ENCODE measurements around the gene ALG1L2.
"Not testable (repeated sequence)": the region's sequence is repeated elsewhere in the genome, so short reads cannot be mapped to it uniquely, and the experiment has no call there.

ALG1L2 gene

DNA sequence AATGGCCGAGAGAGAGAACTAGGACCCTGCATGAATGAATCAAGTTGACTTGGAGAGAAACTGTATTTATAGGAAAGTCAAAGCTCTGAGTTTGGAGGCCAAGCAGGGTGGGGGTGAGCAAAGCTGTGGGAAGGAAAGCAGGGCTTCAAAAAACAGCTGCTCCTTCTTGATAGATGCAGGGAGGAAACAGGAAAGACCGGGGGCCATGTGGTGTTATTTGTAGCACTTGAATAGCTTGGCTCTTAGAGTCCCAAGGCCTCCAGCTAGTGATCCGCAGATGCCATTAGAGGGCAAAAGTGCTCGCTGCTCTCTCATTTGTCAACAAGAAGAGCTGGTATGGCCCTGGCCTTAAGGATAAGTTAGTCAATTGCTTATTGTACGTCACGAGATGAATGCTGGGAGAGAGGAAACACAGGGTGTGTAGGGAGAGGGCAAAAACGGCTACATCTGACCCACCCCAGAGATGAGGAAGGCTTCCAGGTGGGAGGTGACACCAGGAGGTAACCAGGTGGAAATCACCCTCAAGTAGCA lies at the start of gene ALG1L2:
TSS of gene ALG1L2 (plus strand) at position 481 of the 531 bp plus-strand sequence. CDS start 186 bp downstream, outside the sequence.
- TF ChIP-seq, protein P1, sequence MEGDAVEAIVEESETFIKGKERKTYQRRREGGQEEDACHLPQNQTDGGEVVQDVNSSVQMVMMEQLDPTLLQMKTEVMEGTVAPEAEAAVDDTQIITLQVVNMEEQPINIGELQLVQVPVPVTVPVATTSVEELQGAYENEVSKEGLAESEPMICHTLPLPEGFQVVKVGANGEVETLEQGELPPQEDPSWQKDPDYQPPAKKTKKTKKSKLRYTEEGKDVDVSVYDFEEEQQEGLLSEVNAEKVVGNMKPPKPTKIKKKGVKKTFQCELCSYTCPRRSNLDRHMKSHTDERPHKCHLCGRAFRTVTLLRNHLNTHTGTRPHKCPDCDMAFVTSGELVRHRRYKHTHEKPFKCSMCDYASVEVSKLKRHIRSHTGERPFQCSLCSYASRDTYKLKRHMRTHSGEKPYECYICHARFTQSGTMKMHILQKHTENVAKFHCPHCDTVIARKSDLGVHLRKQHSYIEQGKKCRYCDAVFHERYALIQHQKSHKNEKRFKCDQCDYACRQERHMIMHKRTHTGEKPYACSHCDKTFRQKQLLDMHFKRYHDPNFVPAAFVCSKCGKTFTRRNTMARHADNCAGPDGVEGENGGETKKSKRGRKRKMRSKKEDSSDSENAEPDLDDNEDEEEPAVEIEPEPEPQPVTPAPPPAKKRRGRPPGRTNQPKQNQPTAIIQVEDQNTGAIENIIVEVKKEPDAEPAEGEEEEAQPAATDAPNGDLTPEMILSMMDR (conservative IDR thresholded peaks at IDR 0.05; ENCODE audit: low read depth, low read length) = no peak

DNA sequence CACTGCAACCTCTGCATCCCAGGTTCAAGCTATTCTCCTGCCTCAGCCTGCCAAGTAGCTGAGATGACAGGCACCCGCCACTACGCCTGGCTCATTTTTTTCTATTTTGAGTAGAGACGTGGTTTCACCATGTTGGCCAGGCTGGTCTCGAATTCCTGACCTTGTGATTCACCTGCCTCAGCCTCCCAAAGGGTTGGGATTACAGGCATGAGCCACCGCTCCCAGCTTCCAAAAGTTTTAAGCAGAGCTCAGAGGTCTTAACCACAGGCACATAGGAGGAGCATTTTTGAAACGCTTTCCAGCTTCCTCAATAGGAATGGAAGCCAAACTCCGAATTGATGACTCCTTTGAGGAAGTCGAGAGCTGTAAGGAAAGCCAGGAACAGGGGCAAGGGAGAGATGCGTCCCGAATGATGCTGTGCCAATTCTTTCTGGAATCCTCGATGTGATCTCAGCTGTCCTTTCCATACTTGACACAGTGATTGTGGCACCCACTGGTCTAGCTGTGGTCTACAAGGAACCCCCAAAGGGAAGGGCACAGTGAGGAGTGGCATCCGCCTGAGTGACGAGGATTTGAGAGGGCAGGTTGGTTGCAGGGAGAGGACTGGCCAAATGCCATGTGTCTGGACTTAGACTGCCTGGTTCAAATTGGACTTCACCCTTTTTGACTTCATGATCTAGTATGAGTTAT lies 44.4 kb upstream of the ALG1L2 start:
- DNase-seq (ENCODE audit: low read depth); H3K4me3 ChIP-seq (ENCODE audit: low read length): not testable (repeated sequence)

More for the DNA sequence above, at the start of gene ALG1L2:
- no peak within 1 kb of the TSS for H3K4me3 ChIP-seq (ENCODE audit: low read length)
- no peak for DNase-seq (ENCODE audit: low read depth)

DNA sequence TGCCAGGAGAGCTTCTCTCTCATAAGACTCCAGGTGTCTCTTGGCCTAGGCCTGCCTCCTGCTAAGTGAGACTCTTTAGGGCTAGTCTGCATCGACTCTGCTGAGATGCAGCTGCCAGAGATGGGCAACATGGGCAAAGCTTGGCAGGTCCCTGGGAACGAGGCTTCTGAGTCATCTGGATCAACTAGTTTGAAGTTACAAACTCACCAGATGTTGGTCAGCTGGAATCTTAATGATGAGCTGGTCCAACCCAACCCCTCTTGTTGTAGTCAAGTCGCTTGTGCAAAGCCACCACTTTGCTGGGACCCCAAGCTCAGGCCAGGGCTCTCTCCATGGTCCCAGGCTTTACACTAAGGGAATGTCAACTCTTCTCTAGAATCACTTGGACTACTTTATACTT lies 38.9 kb upstream of the ALG1L2 start:
- DNase-seq (ENCODE audit: low read depth); H3K4me3 ChIP-seq (ENCODE audit: low read length): not testable (repeated sequence)

DNA sequence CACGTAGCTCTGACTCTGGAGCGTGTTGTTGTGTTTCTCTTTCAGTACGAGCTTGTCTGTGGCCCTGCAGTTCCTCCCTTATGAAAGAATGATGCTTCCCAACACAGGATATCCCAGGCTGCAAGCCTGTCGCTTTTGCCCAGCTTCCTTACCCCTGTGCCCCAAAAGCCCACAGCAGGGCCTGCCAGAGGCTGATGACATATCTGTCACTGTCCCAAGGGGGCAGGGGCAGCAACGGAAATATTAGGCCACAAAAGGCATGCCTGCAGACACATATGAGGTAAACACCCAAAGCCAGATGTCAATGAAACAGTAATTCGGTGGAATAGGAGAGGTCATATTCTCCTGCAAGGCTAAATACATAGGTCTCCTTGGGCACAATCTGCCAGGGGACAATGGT lies 38.0 kb upstream of the ALG1L2 start:
- not testable (repeated sequence) for H3K4me3 ChIP-seq (ENCODE audit: low read length); DNase-seq (ENCODE audit: low read depth)

DNA sequence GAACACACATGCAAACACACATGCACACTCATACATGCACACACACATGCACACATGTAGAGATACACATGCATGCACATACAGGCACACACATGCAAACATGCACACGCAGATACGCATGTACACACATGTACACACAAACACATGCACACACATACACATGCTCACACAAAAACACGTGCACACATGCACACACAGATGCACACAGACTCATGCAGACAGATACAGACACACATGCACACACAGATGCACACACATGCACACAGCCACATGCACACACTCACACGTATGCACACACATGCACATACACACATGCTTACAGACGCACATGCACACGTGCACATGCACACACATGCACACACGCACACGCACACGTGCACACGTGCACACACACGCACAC lies 37.3 kb upstream of the ALG1L2 start:
- TF ChIP-seq, protein P1 (conservative IDR thresholded peaks at IDR 0.05; ENCODE audit: low read depth, low read length) = no peak
- no peak for DNase-seq (ENCODE audit: low read depth)
- H3K4me3 ChIP-seq (ENCODE audit: low read length) = no peak overlapping the region

DNA sequence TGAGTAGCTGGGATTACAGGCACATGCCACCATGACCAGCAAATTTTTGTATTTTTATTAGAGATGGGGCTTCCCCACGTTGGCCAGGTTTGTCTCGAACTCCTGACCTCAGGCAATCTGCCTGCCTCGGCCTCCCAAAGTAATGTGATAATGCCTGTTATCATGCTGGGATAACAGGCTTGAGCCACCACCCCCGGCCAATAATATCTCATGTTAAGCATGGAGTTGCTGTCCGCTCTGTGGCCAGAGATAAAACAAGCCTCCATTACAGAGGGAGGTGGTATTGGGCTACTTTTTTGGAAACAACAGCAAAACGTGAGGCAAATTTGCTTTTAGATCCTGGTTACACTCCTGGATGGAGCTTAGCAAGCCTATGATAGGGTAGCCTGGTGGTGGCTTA lies 32.9 kb upstream of the ALG1L2 start:
- DNase-seq (ENCODE audit: low read depth) = no peak

DNA sequence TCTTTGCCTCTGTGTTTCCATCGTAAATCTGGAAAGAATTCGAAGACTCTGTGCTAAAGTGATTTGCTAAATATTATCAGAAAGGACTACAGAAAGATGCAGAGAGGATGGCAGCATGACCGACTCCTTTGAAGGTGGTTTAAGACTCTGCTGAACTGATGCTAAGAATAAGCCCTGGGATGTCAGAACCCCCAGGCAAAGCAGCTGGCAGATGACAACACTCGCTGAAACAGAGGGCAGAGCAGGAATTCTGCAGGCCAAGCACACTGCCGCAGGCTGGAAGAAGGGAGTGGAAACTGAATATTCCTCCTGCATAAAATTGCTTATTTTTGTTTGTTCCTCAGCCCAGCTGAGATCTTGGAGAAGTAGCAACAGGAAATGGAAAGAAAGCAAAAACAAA lies 29.3 kb upstream of the ALG1L2 start:
- DNase-seq (ENCODE audit: low read depth); H3K4me3 ChIP-seq (ENCODE audit: low read length): not testable (repeated sequence)

More for the DNA sequence above, 32.9 kb upstream of the ALG1L2 start:
- TF ChIP-seq, protein P1 (conservative IDR thresholded peaks at IDR 0.05; ENCODE audit: low read depth, low read length) = no peak
- no peak overlapping the region for H3K4me3 ChIP-seq (ENCODE audit: low read length)

DNA sequence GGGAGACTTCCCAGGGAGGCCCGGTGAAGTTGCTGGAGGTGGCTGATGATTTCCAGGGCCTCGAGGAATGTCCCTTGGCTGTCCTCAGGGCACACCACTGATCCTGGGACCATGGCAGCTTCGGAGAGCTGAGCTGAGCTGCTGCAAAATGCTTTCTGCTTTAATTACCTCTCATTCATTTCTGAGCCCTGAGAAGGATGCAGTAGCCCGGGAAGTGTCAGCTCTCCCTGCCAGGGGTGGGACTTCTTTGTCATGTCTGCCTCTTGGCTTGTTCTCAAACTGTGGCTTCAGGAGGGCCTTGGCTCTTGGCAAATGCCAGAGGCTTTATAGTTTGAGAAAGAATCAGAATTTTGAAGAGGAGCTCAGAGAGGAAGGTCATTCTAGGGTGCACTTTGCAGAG lies 28.7 kb upstream of the ALG1L2 start:
- not testable (repeated sequence) for DNase-seq (ENCODE audit: low read depth); H3K4me3 ChIP-seq (ENCODE audit: low read length)

GRCh38 chr3:130057536-130058266 lies 23.9 kb upstream of the ALG1L2 start:
- DNase-seq (ENCODE audit: low read depth) = not testable (repeated sequence)

GRCh38 chr3:130058267-130058657 lies 23.4 kb upstream of the ALG1L2 start:
- DNase-seq (ENCODE audit: low read depth); H3K4me3 ChIP-seq (ENCODE audit: low read length): not testable (repeated sequence)

More at GRCh38 chr3:130057536-130058266, 23.9 kb upstream of the ALG1L2 start:
- H3K4me3 ChIP-seq (ENCODE audit: low read length) = not testable (repeated sequence)

GRCh38 chr3:130058716-130059115 lies 22.9 kb upstream of the ALG1L2 start:
- DNase-seq (ENCODE audit: low read depth); H3K4me3 ChIP-seq (ENCODE audit: low read length): not testable (repeated sequence)

- DNase-seq (ENCODE audit: low read depth) = not testable (repeated sequence)
Measured at GRCh38 chr3:130059162-130059561, 22.5 kb upstream of the ALG1L2 start.

More at GRCh38 chr3:130059162-130059561, 22.5 kb upstream of the ALG1L2 start:
- H3K4me3 ChIP-seq (ENCODE audit: low read length) = not testable (repeated sequence)

All from retinal pigment epithelial cell (primary cell).